ENCODE results near the gene ITGBL1.

The ITGBL1 gene

GRCh38 chr13:101698400-101698799 is 245.9 kb downstream of the ITGBL1 start:
- no peaks in the 10 kb centered on the region for H3K27me3 ChIP-seq (ENCODE audit: control insufficient read depth, insufficient read depth, low read length)
- H3K9me3 ChIP-seq (ENCODE audit: control insufficient read depth, low read length): no peaks in the 10 kb centered on the region
- H3K9ac ChIP-seq (ENCODE audit: low read length): no peak overlapping the region
- H3K4me3 ChIP-seq (ENCODE audit: low read length): no peak overlapping the region
- H3K36me3 ChIP-seq (ENCODE audit: control insufficient read depth, insufficient read depth, low read length): no peaks in the 10 kb centered on the region
- H3K4me1 ChIP-seq (ENCODE audit: control insufficient read depth, insufficient read depth, low read length): no peaks in the 10 kb centered on the region

GRCh38 chr13:101700598-101700997 is 248.1 kb downstream of the ITGBL1 start:
- Histone ChIP-seq H3K4me1 (ENCODE audit: control insufficient read depth, insufficient read depth, low read length) (no peaks in the 10 kb centered on the region), H3K4me3 (ENCODE audit: low read length) (no peak overlapping the region), H3K9me3 (ENCODE audit: control insufficient read depth, low read length) (no peaks in the 10 kb centered on the region), H3K9ac (ENCODE audit: low read length) (no peak overlapping the region), H3K36me3 (ENCODE audit: control insufficient read depth, insufficient read depth, low read length) (no peaks in the 10 kb centered on the region), H3K27me3 (ENCODE audit: control insufficient read depth, insufficient read depth, low read length) (no peaks in the 10 kb centered on the region)

GRCh38 chr13:101703081-101703480 is 250.6 kb downstream of the ITGBL1 start:
- Histone ChIP-seq H3K27me3 (ENCODE audit: control insufficient read depth, insufficient read depth, low read length) (no peaks in the 10 kb centered on the region), H3K36me3 (ENCODE audit: control insufficient read depth, insufficient read depth, low read length) (no peaks in the 10 kb centered on the region), H3K4me1 (ENCODE audit: control insufficient read depth, insufficient read depth, low read length) (no peaks in the 10 kb centered on the region), H3K9ac (ENCODE audit: low read length) (no peak overlapping the region), H3K4me3 (ENCODE audit: low read length) (no peak overlapping the region), H3K9me3 (ENCODE audit: control insufficient read depth, low read length) (no peaks in the 10 kb centered on the region)

GRCh38 chr13:101703838-101704237 is 251.4 kb downstream of the ITGBL1 start:
- Histone ChIP-seq H3K9ac (ENCODE audit: low read length) (no peak overlapping the region), H3K4me1 (ENCODE audit: control insufficient read depth, insufficient read depth, low read length) (no peaks in the 10 kb centered on the region), H3K4me3 (ENCODE audit: low read length) (no peak overlapping the region), H3K36me3 (ENCODE audit: control insufficient read depth, insufficient read depth, low read length) (no peaks in the 10 kb centered on the region), H3K27me3 (ENCODE audit: control insufficient read depth, insufficient read depth, low read length) (no peaks in the 10 kb centered on the region), H3K9me3 (ENCODE audit: control insufficient read depth, low read length) (no peaks in the 10 kb centered on the region)

- no peaks in the 10 kb centered on the region for H3K4me1 ChIP-seq (ENCODE audit: control insufficient read depth, insufficient read depth, low read length)
- H3K9ac ChIP-seq (ENCODE audit: low read length): no peak overlapping the region
- H3K4me3 ChIP-seq (ENCODE audit: low read length): no peak overlapping the region
- no peaks in the 10 kb centered on the region for H3K36me3 ChIP-seq (ENCODE audit: control insufficient read depth, insufficient read depth, low read length)
- no peaks in the 10 kb centered on the region for H3K9me3 ChIP-seq (ENCODE audit: control insufficient read depth, low read length)
- no peaks in the 10 kb centered on the region for H3K27me3 ChIP-seq (ENCODE audit: control insufficient read depth, insufficient read depth, low read length)
These were observed 254.2 kb downstream of the ITGBL1 start for GRCh38 chr13:101706651-101707050.

GRCh38 chr13:101707659-101708058 is 255.2 kb downstream of the ITGBL1 start:
- Histone ChIP-seq H3K9me3 (ENCODE audit: control insufficient read depth, low read length) (no peaks in the 10 kb centered on the region), H3K4me1 (ENCODE audit: control insufficient read depth, insufficient read depth, low read length) (no peaks in the 10 kb centered on the region), H3K9ac (ENCODE audit: low read length) (no peak overlapping the region), H3K27me3 (ENCODE audit: control insufficient read depth, insufficient read depth, low read length) (no peaks in the 10 kb centered on the region), H3K4me3 (ENCODE audit: low read length) (no peak overlapping the region), H3K36me3 (ENCODE audit: control insufficient read depth, insufficient read depth, low read length) (no peaks in the 10 kb centered on the region)

GRCh38 chr13:101708115-101708514 is 255.6 kb downstream of the ITGBL1 start:
- no peaks in the 10 kb centered on the region for H3K27me3 ChIP-seq (ENCODE audit: control insufficient read depth, insufficient read depth, low read length)
- H3K4me3 ChIP-seq (ENCODE audit: low read length): no peak overlapping the region
- H3K36me3 ChIP-seq (ENCODE audit: control insufficient read depth, insufficient read depth, low read length): no peaks in the 10 kb centered on the region
- no peaks in the 10 kb centered on the region for H3K4me1 ChIP-seq (ENCODE audit: control insufficient read depth, insufficient read depth, low read length)
- no peaks in the 10 kb centered on the region for H3K9me3 ChIP-seq (ENCODE audit: control insufficient read depth, low read length)
- H3K9ac ChIP-seq (ENCODE audit: low read length): no peak overlapping the region

- Histone ChIP-seq H3K4me1 (ENCODE audit: control insufficient read depth, insufficient read depth, low read length) (no peaks in the 10 kb centered on the region), H3K36me3 (ENCODE audit: control insufficient read depth, insufficient read depth, low read length) (no peaks in the 10 kb centered on the region), H3K9ac (ENCODE audit: low read length) (no peak overlapping the region), H3K9me3 (ENCODE audit: control insufficient read depth, low read length) (no peaks in the 10 kb centered on the region), H3K4me3 (ENCODE audit: low read length) (no peak overlapping the region), H3K27me3 (ENCODE audit: control insufficient read depth, insufficient read depth, low read length) (no peaks in the 10 kb centered on the region)
These were observed 257.5 kb downstream of the ITGBL1 start for GRCh38 chr13:101709952-101710351.

GRCh38 chr13:101711307-101712025 is 259.0 kb downstream of the ITGBL1 start:
- Histone ChIP-seq H3K9me3 (ENCODE audit: control insufficient read depth, low read length) (no peaks in the 10 kb centered on the region), H3K4me3 (ENCODE audit: low read length) (no peak overlapping the region), H3K9ac (ENCODE audit: low read length) (no peak overlapping the region), H3K36me3 (ENCODE audit: control insufficient read depth, insufficient read depth, low read length) (no peaks in the 10 kb centered on the region), H3K27me3 (ENCODE audit: control insufficient read depth, insufficient read depth, low read length) (no peaks in the 10 kb centered on the region), H3K4me1 (ENCODE audit: control insufficient read depth, insufficient read depth, low read length) (no peaks in the 10 kb centered on the region)

- no peaks in the 10 kb centered on the region for H3K27me3 ChIP-seq (ENCODE audit: control insufficient read depth, insufficient read depth, low read length)
- no peak overlapping the region for H3K9ac ChIP-seq (ENCODE audit: low read length)
- H3K4me1 ChIP-seq (ENCODE audit: control insufficient read depth, insufficient read depth, low read length): no peaks in the 10 kb centered on the region
- no peaks in the 10 kb centered on the region for H3K9me3 ChIP-seq (ENCODE audit: control insufficient read depth, low read length)
- H3K36me3 ChIP-seq (ENCODE audit: control insufficient read depth, insufficient read depth, low read length): no peaks in the 10 kb centered on the region
- no peak overlapping the region for H3K4me3 ChIP-seq (ENCODE audit: low read length)
These were observed 259.5 kb downstream of the ITGBL1 start for GRCh38 chr13:101712026-101712348.

- Histone ChIP-seq H3K4me1 (ENCODE audit: control insufficient read depth, insufficient read depth, low read length) (no peaks in the 10 kb centered on the region), H3K9ac (ENCODE audit: low read length) (no peak overlapping the region), H3K27me3 (ENCODE audit: control insufficient read depth, insufficient read depth, low read length) (no peaks in the 10 kb centered on the region), H3K9me3 (ENCODE audit: control insufficient read depth, low read length) (no peaks in the 10 kb centered on the region), H3K4me3 (ENCODE audit: low read length) (no peak overlapping the region), H3K36me3 (ENCODE audit: control insufficient read depth, insufficient read depth, low read length) (no peaks in the 10 kb centered on the region)
These were observed 261.7 kb downstream of the ITGBL1 start for GRCh38 chr13:101714195-101714594.

- H3K4me1 ChIP-seq (ENCODE audit: control insufficient read depth, insufficient read depth, low read length): no peaks in the 10 kb centered on the region
- no peaks in the 10 kb centered on the region for H3K9me3 ChIP-seq (ENCODE audit: control insufficient read depth, low read length)
- H3K27me3 ChIP-seq (ENCODE audit: control insufficient read depth, insufficient read depth, low read length): no peaks in the 10 kb centered on the region
- H3K9ac ChIP-seq (ENCODE audit: low read length): no peak overlapping the region
- H3K36me3 ChIP-seq (ENCODE audit: control insufficient read depth, insufficient read depth, low read length): no peaks in the 10 kb centered on the region
- no peak overlapping the region for H3K4me3 ChIP-seq (ENCODE audit: low read length)
These were observed 264.9 kb downstream of the ITGBL1 start for GRCh38 chr13:101717353-101717752.

GRCh38 chr13:101718496-101718895 is 266.0 kb downstream of the ITGBL1 start:
- no peaks in the 10 kb centered on the region for H3K9me3 ChIP-seq (ENCODE audit: control insufficient read depth, low read length)
- no peaks in the 10 kb centered on the region for H3K27me3 ChIP-seq (ENCODE audit: control insufficient read depth, insufficient read depth, low read length)
- H3K36me3 ChIP-seq (ENCODE audit: control insufficient read depth, insufficient read depth, low read length): no peaks in the 10 kb centered on the region
- H3K4me1 ChIP-seq (ENCODE audit: control insufficient read depth, insufficient read depth, low read length): no peaks in the 10 kb centered on the region
- no peak overlapping the region for H3K4me3 ChIP-seq (ENCODE audit: low read length)
- no peak overlapping the region for H3K9ac ChIP-seq (ENCODE audit: low read length)

Data from mucosa of stomach (tissue), 1 donor.